ENCODE results near the gene RAMP1.
A peak's percentile ranks its signal among the peaks of the same experiment; 100 is the strongest.
"Not testable (repeated sequence)": the region's sequence is repeated elsewhere in the genome, so short reads cannot be mapped to it uniquely, and the experiment has no call there.

Gene RAMP1

DNA sequence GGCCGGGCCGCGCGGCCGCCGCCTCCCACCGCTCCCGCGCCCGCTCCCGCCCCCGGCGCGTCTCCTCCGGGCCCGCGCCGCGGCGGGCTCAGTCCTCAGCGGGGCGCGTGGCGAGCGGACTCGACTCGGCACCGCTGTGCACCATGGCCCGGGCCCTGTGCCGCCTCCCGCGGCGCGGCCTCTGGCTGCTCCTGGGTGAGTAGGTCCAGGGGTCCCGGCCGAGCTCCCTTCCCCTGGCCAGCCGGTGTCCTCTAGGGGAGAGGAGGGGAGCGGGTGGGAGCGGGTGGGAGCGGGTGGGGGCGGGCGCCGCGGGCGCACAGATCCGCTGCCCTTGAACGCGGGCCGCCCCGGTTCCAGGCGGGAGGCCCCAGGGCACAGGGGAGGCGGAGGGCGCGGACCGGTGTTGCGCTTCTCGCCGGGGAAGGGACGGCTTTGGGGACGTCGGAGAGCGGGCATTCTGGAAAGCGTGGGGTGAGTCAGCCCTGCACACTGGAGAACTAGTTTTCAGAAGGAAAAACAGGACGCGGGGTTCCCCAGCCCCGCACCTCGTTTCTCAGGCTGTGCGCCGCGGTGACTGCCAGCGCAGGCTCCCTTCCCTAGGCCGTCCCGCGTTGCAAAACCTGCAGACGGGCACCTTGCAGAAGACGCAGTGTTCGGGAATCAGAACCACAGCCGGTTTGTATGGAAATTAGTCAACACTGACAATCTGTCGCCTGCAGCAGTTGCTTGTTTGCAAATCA, at the start of gene RAMP1:
TSS of gene RAMP1 (plus strand) at position 91 of the 740 bp plus-strand sequence. CDS start at position 144, 53 bp downstream.
- no peak for DNase-seq

DNA sequence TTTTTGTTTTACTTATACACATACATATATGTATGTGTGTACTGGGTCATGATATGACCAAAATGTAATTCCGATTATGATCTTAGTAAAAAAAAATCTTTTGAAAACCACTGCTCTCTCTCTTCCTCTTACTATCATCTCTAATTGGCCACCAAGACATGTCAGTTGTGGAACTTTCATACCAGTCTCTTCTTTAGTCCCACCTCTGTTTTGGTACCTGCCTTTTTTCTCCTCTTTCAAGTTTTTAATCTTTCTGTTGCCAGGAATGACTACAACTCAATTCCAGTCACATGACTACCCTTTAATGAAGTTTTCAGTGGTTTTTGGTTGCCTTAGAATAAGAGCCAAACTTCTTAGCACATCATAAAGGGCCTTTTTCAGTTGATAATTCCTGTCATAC, 43.8 kb upstream of the RAMP1 start:
- no peak for DNase-seq

DNA sequence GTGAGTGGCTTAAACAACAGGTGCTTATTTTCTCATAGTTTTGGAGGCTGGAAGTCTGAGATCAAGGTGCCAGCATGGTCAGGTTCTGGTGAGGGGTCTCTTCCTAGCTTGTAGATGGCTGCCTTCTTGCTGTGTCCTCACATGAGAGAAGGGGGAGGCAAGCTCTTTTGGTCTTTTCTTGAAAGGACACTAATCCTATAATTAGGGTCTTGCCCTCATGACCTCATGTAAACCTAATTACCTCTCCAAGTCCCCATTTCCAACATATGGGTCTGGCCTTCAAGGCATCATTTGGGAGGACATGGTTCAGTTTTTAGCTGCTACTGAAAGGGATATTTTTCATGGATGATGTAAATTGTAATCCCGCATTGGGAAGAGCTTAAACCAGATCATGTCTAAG, 42.9 kb upstream of the RAMP1 start:
- no peak for DNase-seq

DNA sequence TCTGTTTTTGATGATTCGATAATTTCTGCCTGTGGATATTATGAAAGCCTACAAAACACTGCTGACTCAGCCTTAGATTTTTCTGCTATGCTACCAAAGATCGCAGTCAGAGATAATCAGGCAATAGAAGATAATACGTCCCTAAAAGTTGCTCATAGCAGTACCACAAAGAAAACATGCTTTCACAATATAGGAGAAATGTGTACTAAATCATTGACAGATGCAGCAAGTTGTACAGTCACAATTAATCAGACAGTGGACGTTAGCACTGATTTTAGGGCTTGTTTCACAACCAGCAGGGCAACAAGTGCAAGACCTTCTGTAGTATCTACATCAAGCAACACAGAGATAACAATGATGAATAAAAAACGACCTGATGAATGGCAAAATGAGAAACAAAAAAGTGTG, 41.4 kb upstream of the RAMP1 start:
- DNase-seq: no peak

DNA sequence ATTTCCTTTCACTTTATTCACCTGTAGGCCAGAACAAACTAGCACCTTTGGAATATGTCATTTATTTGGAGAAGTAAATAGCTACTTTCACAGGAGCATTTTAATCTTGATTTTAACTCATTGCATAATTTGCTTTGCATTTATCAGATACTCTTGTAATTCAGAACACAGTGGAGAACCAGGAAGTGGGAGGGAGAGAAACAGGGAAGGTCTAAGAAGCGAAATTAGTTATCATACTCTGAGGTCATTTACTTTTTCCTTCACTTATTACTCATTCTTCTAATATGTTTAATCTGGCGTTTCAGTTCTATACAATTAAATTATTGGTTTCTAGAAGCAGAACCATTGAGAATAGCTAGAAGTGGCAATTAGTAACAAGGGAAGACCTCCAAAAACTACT, 40.2 kb upstream of the RAMP1 start:
- no peak for DNase-seq

DNA sequence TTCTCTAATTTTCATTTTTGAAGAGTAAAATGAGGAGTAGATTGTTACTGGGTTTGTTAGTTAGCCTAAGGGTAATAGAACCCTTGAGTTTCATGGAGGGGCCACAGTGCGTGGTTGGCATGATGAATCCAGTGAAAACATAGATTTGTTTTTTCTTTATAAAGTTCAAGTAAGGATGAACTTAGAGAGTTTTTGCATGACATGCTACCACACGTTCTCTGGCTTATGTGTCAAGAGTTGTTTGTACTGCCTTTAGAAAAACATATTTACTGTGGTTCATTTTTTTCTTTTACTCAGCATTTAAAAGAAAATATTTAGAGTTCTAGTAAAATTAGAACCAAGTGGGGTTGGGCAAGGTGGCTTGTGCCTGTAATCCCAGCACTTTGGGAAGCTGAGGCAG, 39.0 kb upstream of the RAMP1 start:
- DNase-seq: no peak

DNA sequence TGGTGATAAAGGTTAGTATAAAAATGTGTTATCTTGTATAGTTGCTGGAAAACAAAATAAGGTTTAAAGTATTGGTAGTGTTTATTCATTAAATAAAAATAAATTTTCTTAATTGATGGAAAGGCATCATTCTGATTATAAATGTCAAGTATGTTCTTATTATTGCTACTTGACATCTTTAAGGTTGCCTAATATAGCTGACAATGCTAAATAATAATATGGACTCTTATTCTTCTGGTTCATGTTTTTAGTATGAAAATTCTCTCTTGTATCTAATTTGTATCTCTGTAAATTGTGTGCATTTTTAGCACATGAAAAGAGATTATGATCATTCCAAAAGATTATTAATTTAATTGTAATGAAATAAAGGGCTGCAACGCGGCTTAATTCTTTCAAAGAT, 35.9 kb upstream of the RAMP1 start:
- DNase-seq: no peak

DNA sequence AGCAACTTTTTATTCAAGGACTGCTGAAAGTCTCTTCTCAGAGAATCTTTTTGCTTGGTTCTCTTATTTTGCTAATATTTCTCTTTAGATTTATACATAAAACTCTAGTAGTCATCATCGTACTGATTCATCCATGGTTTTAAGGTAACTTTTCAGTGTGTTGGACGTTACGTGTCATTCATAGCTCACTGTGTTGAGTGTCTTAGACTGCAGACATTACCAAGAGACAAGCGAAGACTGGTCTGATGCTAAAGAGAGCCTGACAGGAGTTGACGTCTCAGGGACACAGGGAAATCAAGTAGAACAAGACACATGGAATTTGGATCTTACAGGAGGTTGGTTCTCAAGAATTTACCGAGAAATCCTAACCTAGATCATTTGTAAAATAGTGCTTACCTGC, 35.3 kb upstream of the RAMP1 start:
- DNase-seq: no peak

DNA sequence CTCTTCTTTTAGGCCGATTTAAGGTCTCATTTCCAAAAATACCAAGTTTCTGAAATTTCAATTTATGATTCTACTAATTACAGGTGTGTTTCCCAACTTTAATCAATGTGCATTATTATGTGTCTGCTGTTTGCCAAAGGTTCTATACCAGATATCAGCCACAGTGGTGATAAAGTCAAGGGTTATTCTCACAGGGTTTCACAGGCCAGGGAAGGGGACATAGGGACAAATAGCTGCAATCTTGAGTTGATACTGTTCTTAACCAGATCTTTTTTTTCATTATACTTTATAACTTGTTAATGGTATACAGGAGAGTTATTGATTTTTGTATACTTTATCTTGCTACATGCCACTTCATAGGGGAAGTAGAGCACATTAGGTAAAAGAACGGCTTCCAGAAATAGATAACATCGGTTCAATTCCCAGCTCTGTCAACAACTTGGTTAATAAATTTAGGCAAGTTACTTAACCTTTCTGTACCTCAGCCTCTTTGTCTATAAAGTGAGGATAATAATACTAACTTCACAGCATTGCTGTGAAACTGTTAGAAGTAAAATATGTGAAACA, 31.9 kb upstream of the RAMP1 start:
- DNase-seq: no peak

DNA sequence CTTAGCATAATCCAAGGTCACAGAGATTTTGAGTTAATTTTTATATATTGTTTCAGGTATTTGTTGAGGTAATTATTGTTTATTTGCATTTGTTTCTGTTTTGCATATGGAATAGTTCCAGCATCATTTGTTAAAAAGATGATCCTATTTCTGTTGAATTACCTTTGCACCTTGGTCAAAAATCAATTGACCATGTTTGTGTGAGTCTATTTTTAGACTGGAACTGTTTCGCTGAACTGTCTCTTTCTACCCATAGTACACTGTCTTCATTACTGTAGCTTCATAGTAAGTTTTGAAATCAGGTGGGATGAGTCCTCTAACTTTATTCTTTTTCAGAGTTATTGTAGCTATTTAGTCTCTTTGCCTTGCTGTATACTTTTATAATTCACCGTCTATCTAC, 28.9 kb upstream of the RAMP1 start:
- no peak for DNase-seq

DNA sequence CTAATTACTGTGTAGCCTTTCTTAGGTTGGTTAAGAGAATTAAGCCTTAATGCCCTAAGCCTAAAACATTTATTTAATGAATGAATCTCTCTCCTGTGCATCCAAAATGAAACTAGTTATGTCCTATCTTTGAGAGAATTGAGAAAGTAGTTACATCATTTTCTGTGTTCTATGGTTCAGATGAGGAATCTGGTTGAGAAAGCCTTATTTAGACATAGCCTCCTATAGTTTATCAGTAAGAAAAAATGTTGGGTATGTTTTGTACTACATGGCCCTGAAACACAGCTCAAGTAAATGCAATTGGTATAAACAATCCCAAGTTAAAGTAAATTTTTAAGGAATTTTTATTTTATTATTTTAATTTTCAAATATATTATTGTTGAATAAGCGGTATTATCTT, 25.9 kb upstream of the RAMP1 start:
- no peak for DNase-seq

DNA sequence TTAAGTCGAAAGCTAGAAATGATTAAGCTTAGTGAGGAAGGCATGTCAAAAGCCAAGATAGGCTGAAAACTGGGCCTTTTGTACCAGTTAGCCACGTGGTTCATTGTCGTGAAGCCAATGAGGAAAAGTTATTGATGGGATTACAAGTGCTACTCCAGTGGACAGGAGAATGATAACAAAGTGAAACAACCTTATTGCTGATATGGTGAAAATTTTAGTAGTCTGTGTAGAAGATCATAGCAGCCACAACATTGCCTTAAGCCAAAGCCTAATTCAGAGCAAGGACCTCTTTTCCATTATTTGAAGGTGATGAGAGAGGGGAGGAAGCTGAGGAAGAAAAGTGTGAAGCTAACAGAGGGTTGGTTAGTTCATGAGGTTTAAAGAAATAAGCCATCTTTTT, 24.1 kb upstream of the RAMP1 start:
- DNase-seq: no peak

DNA sequence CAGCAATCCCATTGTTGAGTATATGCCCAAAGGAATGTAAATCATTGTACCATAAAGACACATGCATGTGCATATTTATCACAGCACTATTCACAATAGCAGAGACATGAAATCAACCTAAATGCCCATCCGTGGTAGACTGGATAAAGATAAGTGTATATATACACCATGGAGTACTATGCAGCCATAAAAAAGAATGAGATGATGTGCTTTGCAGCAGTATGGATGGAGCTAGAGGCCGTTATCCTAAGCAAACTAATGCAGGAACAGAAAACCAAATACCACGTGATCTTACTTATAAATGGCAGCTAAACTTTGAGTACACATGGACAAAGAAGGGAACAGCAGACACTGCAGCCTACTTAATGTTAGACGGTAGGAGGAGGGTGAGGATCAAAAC, 18.4 kb upstream of the RAMP1 start:
- DNase-seq: no peak

DNA sequence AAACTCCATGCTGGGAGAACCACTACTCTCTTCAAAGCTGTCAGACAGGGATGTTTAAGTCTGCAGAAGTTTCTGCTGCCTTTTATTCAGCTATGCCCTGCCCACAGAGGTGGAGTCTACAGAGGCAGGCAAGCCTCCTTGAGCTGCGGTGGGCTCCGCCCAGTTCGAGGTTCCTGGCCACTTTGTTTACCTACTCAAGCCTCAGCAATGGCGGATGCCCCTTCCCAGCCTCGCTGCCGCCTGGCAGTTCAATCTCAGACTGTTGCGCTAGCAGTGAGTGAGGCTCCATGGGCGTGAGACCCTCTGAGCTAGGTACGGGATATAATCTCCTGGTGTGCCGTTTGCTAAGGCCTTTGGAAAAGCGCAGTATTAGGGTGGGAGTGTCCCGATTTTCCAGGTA, 10.5 kb upstream of the RAMP1 start:
- DNase-seq: not testable (repeated sequence)

DNA sequence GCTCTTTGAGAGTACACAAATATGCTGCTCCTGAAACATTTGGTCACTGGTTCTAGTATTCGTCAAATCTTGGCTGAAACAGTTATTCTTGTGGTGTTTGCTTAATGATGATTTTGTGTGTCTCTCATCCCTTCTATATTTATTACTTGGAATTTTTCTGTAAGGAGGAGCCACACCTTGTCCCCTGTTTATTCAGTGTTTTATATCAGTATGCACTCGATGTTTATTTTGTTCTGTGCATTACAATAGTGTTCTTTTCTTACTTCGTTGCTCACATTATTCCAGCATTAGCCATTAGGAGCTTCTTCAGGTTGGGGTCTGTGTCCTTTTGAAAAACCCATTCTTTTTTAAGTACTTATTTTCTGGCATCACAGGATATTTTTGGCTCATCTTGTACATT, 5.1 kb upstream of the RAMP1 start:
- no peak for DNase-seq

DNA sequence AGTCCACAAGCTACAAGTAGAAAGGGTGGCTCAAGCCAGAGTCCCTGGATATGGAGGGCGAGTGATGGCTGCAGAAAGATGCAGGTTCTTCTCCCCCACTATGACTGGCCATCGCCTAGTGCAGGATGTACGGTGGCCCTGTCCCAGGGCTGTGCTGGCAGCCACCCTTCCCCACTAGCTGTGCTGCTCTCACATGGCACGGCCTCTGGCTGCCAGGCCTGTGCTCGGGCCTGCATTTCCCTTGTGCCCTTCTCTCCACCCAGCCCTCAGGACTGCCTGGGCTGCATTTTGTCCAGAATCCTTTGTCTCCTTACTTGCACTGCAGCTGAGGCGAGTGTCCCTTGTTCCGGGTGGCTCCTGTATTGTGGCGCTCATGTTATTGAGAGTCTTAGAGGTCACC, 1.6 kb upstream of the RAMP1 start:
- DNase-seq: no peak

DNA sequence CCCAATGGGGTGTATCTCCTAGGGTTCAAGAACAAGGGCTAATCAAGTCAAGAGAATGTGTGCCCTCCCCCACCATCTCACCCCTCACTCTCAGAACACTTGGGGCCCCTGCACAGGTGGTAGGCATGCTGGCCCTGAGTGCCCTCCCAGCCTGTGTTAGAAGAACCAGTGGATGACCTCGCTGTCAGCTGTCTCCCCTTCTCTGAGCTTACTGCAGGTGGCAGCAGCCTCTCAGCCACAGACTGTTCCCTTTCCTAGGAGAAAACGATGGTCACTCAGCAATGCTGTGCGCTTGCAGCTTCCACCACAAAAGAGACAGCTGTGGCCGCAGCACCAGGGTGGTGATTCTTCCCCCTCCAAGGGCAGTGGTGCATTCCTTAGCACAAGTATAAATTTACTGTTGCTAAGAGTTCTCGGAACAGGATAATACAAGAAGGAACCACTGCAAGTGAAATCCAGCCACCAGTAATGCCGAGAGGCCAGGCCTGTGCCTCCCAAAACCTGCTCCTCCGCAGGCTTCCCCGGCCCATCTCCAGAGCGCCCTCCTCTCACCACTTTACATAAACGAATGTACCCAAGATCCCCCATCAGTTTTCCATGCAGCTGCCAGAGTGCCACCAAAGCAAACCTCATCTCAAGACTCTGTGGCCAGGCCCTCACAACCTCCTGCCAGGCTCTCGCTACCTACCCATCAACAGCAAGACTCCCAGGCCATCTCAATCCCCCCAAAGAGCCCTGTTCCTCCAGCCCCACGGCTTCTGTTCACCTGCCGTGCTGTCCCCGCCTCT, 935 bp upstream of the RAMP1 start:
- peak in 1 of 2 experiments; percentile 22 for DNase-seq

DNA sequence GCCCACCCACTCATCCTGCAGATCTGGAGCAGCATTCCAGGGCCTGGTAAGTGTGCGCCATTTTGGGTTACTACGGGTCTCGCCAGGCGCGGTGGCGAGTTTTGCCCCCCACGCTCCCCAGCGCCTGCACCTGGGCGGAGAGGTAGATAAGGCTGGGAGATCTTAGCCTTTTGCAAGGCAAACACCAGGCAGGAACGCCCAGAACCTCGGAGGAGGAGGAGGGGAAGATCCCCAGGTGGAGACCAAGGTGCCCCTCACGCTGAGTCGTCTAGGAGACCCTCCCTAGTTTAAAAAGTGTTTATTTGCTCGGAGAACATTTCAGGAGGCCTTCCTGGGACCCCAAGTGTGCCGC, 365 bp upstream of the RAMP1 start:
- no peak for DNase-seq

DNA sequence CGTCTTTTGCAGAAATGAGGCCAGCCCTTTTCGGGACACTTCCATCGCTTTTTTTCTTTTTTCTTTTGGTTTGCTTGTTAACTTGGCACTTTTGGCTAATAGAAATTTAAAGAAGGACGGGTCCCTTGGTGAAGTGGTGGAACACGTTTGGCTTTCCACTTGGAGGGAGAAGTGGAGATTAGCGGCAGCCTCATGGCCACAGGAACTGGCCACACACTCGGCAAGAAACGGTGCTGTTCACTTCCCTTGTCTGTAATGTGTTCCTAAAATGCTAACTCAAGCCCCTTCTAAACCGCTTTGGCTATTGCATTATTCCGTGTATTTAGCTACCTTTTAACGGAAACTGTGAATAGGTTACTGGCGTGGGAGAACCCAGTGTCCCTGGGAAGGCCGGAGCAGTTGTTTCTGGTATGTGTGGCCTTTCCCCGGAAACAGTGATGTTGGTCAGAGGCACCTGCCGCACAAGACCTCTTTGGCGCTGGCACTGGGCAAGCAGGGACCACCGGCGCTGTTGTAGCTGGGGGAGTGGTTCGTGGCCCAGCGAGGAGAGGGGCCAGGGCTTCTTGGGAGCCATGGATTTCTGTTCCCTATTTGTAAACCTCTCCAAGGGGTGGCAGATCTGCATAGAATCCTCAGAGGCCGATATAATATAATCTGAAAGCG, 981 bp downstream of the RAMP1 start:
- DNase-seq: no peak

DNA sequence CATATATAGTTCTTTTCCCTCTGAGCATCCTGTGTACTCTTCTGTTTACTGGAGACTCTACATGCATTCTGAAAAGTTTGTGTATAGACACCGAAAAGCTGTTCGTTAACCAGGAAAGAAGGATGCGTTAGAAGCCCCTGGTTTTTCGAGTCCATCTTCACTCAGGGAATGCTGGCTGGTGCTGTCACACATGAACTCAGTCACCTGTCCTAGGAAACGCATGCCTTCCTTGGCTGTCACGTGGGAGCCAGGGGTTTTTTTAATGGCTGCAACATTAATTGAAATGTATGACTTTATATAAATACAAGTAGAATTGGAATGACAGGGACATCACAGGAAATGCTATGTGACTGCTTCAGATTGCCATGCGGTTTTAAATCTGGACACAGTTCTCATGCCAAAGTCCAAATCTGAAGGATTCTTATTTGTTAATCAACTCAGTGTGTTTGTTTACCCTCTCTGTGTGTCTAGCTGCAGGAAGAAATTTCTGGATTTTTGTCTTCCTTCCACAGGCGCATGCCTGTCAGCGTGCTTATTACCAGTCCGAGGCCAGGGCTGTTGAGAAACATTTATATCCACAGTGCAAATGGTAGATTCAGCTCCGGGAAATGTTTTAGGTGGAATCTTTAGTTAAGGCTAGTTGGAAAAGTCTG, 2.6 kb downstream of the RAMP1 start:
- no peak for DNase-seq

DNA sequence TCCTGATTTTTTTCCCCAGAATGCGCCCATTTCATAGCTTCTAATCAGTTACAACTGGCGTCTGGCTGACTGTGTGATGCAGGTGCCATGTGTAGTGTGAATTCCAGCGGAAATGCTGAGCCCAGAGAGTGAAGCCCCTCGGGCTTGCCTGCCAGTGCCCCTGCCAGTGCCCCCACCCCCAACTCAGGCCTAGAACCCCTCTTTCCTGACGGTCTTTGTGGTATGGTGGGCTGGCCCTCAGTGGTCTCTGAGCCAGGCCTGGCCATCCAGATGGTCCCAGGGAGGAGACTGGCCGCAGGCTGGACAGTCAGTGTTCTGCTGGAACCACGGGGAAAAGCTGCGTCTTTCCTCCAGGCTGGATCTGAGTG, 3.1 kb downstream of the RAMP1 start:
- DNase-seq: no peak

DNA sequence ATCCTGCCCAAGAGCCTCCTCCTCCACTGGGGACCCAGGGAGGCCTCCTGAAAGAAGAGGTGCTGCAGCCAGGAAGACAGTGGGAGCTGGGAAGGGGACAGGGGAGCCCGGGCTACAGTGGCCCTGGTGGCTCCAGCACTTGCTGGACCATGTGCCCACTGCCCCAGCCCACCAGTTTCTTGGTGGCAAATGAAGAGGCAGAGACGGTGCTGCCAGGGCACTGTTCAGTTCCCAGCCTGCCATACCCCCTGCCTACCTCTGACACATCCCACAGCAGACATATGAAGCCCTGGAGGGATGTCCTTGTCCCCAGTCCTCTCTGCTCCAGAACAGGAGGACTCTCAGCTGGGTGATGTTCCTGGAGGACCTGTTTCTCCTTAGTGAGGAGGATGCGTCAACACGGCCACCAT, 3.7 kb downstream of the RAMP1 start:
- DNase-seq: no peak

DNA sequence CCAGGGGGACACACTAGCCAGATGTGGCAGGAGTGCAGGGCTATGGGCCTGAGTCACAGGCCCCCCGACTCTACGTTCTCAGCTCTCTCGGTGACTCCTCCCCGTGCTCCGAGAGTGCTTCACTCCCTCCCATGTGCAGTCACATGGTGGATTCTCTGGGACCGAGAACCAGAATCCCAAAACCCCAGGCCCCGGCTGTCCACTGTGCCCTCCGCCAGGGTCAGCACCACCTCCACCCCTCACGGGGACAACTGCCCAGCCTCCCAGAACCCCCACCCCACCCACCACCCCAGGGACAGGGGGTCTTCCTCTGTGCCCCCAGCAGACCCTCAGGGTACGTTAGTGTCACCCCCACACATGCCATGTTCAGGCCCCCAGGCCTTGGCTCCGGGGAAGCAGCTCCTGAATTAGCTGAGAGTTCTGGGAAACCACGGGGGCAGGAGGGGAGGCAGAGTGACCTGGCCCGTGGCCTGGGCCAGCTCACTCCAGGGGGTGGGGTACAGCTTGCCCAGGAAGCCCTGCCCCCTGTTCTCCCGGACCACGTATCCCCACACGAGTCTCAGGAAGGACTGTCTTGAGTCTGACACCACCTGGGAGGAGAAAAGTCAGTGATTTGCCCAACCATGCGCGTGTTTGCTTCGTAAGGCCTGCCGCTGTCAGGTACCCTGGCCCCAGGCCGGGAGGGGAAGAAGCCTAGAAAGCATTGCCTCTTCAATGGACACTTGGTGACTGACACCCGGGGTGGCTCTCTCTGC, 4.4 kb downstream of the RAMP1 start:
- no peak for DNase-seq

Measured in stimulated activated CD4-positive, alpha-beta T cell treated with anti-CD3 and anti-CD28 coated beads, Interleukin-4, amount 100 ng/mL, for 4 hours (primary cell).